Liver (tissue), 3 donors: Measurements from ENCODE around the gene INSC.

Experiments
- CTCF ChIP-seq: fragments of 150-350 bp; IDR thresholded peaks from 2 replicates; pipeline ENCODE4 v1.5.1; 2017; ENCODE audit warnings: improper control_type of control experiment, low read depth, low read length; ENCODE audit not compliant: missing input control
- EGR1 ChIP-seq, 2 donors: IDR thresholded peaks; 2 replicates each; pipeline ENCODE4 v1.6.1; 2016 to 2018; ENCODE audit warnings: antibody characterized with exemption in 2 of 2, low read depth in 2 of 2
- FOXA1 ChIP-seq: IDR thresholded peaks from 2 replicates; pipeline ENCODE4 v1.6.1; 2016; ENCODE audit warnings: antibody characterized with exemption
- GABPA ChIP-seq, 2 donors: IDR thresholded peaks in 1 of 2; conservative IDR thresholded peaks in 1 of 2; 2 replicates each; pipeline ENCODE4 v1.6.1; 2016; ENCODE audit warnings: antibody characterized with exemption in 2 of 2, mild to moderate bottlenecking in 1 of 2, moderate library complexity in 1 of 2
- HNF4A ChIP-seq, 2 donors: conservative IDR thresholded peaks; 2 replicates each; pipeline ENCODE4 v1.6.1; 2016; ENCODE audit warnings: antibody characterized with exemption in 2 of 2, mild to moderate bottlenecking in 2 of 2
- JUND ChIP-seq, 2 donors: IDR thresholded peaks; 2 replicates each; pipeline ENCODE4 v1.6.1; 2016; ENCODE audit warnings: antibody characterized with exemption in 2 of 2
- MAX ChIP-seq: IDR thresholded peaks from 2 replicates; pipeline ENCODE4 v1.6.1; 2016; ENCODE audit warnings: antibody characterized with exemption
- NR2F2 ChIP-seq: IDR thresholded peaks from 2 replicates; pipeline ENCODE4 v1.6.1; 2016; ENCODE audit warnings: antibody characterized with exemption
- RAD21 ChIP-seq, 2 donors: IDR thresholded peaks; 2 replicates each; pipeline ENCODE4 v1.6.1; 2016; ENCODE audit warnings: antibody characterized with exemption in 2 of 2, mild to moderate bottlenecking in 2 of 2
- REST ChIP-seq: IDR thresholded peaks from 2 replicates; pipeline ENCODE4 v1.6.1; 2016; ENCODE audit warnings: antibody characterized with exemption, mild to moderate bottlenecking
- RXRA ChIP-seq, 2 donors: IDR thresholded peaks; 2 replicates each; pipeline ENCODE4 v1.6.1; 2017 to 2018; ENCODE audit warnings: antibody characterized with exemption in 2 of 2, mild to moderate bottlenecking in 1 of 2
- TAF1 ChIP-seq: conservative IDR thresholded peaks from 2 replicates; pipeline ENCODE4 v1.6.1; 2016; ENCODE audit warnings: antibody characterized with exemption, mild to moderate bottlenecking
- YY1 ChIP-seq: IDR thresholded peaks from 2 replicates; pipeline ENCODE4 v1.6.1; 2016; ENCODE audit warnings: antibody characterized with exemption, mild to moderate bottlenecking
- donor health status: healthy.
- donor health status: healthy.

GRCh38 chr11:15189641-15190365 is 75.1 kb downstream of the INSC start:
- TF ChIP-seq JUND (IDR thresholded peaks at IDR 0.05) (no peak), CTCF (no peak), YY1 (no peak), RAD21 (IDR thresholded peaks at IDR 0.05) (no peak), EGR1 (IDR thresholded peaks at IDR 0.05; ENCODE audit: low read depth in 2 of 2) (no peak), NR2F2 (no peak), REST (no peak), MAX (no peak), HNF4A (conservative IDR thresholded peaks at IDR 0.05) (no peak), FOXA1 (no peak), RXRA (IDR thresholded peaks at IDR 0.05) (no peak), TAF1 (no peak), GABPA (IDR thresholded peaks at IDR 0.05 in 1 of 2, conservative IDR thresholded peaks at IDR 0.05 in 1 of 2) (no peak)
